ENCODE measurements around the gene ARHGDIA.

DNA sequence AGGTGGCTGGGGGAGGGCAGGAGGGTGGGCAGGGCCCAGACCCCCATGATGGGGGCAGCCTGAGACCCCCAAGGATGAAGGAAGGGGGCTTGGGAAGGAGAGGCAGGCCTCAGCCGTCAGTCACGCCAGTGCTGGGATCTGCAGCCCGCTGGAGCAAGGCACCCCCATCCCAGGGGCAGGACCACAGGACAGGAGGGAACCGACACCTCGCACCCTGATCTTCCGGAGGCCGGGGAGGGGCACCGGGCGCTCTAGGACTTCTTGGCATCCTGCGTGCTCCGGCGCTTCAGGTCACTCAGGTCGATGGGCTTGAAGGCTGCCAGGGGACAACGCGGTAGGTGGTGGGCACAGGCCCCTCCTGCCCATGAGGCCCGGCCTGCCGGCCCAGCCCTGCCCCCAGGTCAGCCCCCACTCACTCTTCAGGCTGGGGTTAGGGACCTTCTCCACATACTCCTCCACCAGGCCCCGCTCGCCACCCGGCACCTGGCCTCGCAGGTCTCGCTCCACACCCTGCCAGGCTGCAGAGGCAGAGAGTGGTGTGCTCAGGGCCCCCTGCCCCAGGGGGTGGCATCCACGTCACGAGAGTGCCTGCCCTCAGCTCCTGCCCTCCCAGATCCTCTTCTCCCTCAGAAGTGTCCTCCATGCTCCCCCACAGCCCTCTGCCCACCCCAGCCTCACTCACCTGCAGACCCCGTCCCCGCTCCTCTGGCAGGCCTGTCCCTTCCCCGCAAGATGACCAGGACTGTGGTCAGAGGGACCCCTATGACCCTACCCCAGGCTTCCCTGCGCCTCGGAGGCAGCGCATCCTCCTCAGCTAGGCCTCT lies 47.9 kb downstream of the ARHGDIA start:
- TF ChIP-seq CTCF (IDR thresholded peaks at IDR 0.05) (no peak), POLR2A (IDR thresholded peaks at IDR 0.05) (no peak), EP300 (IDR thresholded peaks at IDR 0.05) (no peak), POLR2AphosphoS5 (IDR thresholded peaks at IDR 0.05) (no peak)
